NCI-H526 treated with DMSO at 0.1 percent for 48 hours (cell line): ENCODE measurements around the gene TMPRSS4.
A peak's percentile ranks its signal among the peaks of the same experiment; 100 is the strongest.

Source experiments
- DNase-seq: peaks from one replicate; lab custom pipeline; 2025; lab: John Stamatoyannopoulos, UW

TMPRSS4 gene, protein sequence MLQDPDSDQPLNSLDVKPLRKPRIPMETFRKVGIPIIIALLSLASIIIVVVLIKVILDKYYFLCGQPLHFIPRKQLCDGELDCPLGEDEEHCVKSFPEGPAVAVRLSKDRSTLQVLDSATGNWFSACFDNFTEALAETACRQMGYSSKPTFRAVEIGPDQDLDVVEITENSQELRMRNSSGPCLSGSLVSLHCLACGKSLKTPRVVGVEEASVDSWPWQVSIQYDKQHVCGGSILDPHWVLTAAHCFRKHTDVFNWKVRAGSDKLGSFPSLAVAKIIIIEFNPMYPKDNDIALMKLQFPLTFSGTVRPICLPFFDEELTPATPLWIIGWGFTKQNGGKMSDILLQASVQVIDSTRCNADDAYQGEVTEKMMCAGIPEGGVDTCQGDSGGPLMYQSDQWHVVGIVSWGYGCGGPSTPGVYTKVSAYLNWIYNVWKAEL

DNA sequence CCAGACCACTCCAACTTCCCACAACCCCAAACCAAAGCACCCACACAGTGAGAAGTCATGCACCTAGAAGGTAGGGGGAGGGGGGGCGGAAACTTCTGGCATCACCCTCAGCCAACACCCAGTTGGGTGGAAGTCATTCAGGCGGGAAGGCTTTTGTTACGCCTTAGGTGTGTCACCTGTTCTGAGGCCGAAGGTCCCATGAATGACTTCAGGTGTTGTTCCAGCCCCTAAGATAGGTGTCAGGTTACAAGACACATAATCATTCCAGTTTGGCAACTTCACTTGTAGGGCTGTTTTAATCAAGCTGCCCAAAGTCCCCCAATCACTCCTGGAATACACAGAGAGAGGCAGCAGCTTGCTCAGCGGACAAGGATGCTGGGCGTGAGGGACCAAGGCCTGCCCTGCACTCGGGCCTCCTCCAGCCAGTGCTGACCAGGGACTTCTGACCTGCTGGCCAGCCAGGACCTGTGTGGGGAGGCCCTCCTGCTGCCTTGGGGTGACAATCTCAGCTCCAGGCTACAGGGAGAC, at the start of gene TMPRSS4:
Gene TMPRSS4, plus strand, starts transcription at position 325 of the 528 bp plus-strand sequence. CDS start 225 bp downstream, outside the sequence.
- peak; percentile 97 for DNase-seq

DNA sequence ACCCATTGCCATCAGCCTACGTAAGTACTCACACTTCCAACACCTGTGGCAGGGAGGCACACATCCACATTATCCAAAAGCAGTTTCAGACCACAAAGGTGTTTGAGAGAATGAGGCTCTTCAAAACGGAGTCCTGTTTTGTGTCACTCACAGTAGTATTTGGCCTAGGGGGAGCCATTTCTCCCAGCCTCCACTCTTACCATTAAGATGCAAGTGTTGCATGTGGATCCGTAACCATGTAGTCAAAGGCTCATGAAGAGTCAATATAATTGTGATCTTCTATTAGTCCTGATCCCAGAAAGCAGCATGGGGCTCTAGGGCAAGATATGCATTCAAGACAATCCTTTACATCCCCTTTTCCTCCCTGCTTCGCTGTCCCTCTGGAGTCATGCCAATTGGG, 49.2 kb upstream of the TMPRSS4 start:
- no peak for DNase-seq

DNA sequence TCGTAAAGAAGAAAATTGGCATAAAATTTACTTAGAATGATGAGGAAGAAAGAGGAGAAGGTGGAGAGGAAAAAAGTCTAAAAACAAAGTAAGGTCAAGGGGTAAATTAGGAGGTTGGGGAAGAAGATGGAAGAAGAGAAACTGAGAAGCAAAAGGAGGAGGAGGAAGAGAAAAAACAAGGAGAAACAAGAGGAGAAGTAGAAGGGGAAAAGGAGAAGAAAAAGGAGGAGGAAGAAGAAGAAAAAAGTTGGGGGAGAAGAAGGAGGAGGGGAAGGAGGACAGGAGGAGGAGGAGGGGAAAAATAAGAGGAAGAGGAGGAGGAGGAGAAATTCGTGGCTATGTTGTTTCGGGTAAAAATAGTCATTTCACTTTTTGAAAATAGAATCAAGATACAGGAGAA, 48.3 kb upstream of the TMPRSS4 start:
- DNase-seq, result no peak

DNA sequence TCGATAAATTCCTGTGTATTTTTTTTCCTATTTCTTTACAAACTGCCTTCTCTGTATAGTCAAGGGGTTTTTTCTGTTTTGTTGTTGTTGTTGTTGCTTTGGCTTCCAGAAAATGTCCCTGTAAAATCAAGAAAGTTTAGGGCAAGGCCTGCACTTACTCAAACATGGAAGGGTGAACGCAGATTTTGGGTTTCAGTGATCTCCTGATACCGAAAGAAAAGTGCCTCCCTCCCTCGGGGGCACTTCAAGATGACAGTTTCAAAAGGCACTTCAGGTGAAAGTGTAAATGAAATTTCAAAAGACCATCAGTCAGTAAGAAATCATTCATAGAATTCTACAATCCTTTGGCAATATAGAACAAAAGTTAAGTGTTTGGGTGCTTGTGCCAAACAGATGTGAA, 43.4 kb upstream of the TMPRSS4 start:
- no peak for DNase-seq

DNA sequence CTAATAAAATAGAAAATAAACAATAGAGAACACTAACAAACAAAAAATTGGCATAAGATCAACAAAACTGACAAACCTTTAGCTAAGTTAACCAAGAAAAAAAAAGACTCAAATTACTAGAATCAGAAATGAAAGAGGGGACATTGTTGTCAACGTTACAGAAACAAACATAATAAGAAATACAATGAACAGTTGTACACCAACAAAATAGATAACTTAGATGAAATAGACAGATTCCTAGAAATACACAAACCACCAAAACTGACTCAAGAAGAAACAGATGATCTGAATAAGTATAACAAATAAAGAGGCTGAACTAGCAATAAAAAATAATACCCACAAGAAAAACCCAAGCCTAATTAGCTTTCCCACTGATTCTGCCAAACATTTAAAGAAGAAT, 34.7 kb upstream of the TMPRSS4 start:
- DNase-seq, result no peak

DNA sequence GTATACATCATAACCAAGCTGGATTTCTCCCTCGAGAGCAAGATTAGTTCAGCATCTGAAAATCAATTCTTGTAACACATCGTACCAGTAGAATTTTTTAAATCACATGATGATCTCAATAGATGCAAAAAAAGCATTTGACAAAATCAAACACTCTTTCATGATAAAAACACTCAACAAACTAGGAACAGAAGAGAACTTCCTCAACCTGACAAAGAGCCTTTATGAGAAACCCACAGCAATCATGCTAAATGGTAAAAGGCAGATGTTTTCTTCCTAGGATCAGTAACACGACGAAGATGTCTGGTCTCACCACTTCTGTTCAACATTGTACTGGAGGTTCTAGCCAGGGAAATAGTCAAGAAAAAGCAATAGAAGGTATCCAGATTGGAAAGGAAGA, 34.1 kb upstream of the TMPRSS4 start:
- no peak for DNase-seq

DNA sequence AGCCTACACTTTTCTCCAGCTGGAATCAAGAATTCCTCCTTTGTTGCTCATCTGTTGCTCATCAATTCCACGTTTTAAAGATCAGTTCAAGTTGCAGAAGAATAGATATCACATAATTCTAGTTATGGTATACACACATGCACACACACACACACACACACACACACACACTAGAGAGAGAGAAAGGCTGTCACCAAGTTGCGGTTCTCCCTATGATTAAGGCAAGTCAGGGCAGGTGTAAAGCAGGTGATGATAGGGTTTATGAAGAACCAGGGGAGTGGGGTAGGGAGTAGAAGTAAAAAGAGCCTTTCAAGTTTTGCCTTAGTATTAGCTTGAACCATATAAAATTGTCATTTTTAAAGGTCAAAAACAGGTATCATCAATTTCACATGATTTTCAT, 31.7 kb upstream of the TMPRSS4 start:
- DNase-seq, result no peak

DNA sequence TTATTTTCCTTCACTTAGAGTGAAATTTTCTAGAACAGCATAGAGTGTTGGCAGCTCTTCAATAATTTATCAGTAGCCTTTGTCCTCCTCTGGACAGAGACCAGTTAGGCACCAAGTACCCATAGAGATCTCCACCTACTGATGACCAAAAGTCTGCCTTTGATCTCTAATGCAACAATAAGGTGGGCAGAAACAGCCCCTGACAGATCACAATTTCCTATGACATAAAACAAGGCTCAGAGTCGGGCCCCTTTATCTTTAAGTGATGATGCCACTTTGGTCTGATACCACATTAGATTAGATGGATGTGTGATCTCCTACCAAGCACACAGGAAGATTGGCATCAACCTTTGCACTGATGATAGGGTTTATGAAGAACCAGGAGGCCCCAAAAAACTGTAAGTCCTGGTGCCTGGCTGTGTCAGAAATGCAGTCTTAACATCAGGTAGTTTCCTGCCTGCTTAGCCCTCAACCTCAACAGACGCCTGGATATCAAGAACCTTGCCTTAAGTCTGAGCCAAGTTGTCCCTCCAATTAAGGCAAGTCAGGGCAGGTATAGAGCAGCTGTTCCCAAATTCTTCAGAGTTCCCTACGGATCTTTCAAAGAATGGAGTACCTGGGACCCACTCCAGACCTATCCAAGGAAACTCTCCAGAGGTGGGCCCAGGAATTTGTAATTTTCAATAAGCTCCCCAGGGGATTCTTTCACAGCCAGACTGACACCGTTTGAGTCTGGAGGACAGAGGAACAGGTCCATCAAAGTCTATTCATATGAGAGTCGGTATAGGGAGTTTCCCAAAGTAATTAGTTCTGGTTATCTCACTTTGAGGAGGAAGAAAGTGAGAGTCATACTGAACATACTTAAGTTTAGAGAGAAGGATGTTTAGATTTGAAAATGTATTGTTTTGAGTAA, 30.6 kb upstream of the TMPRSS4 start:
- no peak for DNase-seq

DNA sequence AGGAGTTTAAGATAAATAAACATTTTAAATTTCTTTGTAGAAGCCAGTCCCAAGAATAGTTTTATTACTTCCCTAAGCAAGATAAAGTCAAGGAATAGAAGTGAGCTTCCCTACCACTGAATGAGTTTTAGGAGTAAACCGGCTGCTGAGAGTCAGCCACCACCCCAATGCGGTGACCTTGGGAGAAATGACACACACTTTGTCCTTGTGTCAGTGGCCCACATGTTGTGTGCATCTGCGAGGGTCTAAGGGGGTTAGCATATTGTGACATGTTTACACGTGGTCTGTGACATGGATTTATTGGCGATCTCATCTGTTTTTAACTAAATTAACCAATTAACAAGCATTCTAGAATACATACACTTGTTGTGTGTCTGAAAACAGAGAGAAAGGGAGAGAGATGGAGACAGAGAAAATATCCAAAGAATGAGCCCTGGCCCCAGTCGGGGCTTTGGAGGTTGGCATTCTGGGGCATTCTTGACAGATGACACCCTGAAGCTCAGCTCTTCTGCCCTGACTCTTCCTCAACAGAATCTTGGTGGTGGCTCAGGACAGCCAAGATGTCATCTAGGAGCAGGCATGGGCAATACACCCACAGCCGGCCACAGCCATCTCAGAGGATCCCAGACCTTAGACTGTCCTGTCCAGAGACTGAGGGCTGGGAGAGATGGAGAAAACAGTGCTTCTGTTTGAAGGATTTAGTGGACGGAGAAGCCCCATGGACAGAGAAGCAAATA, 29.7 kb upstream of the TMPRSS4 start:
- DNase-seq, result no peak

DNA sequence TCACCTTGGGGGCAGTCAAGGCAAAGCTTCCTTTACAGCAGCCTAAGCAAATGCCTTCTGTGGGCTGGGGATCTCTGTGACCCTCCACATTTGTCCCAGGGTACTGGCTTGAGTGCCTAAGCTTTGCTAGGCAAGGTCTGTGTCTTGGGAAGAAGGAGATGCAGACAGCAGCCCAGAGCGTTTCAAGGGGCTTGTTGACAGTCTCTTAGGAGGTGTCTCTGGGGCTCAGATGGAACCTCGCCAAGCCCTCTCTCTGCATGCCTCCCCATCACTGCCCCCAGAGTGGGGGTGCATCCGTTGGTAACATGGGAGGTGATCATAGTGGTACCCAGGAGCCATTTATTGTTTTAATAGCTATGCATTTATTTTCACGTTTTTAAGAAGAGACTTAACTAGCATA, 29.1 kb upstream of the TMPRSS4 start:
- no peak for DNase-seq

DNA sequence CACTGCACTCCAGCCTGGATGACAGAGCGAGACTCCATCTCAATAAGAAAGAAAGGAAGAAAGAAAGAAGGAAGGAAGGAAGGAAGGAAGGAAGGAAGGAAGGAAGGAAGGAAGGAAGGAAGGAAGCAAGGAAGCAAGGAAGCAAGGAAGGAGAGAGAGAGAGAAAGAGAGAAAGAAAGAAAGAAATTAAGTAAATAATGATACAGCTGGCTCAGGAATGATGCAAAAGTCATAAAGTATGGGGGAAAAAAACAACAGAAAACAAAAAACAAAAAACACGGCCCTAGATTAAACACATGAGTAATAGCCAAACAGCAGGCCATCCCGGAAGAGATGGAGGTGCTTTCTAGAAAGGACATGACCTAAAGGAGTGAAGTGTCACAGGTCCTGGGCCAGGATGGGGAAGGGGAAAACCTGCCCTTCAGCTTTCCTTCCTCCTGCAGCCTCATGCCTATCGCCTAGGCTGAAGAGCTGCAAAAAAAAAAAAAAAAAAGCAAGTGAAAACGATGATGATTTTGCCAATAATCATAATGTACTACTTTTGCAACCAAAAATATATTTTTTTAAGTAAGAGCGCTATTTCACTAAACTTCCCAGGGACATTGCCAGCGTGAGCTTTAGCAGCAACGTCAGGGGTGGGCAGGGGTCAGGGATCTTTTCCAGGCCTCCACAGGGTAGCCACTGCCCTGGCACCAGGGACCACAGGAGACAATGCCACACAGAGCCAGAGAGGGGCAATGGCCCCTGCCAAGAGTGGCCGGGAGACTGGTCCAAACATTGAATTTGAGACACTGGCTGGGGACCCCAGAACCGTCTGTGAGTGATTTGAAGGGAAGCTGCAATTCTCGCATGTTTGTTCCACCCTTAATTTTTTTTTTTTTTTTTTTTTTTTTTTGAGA, 28.2 kb upstream of the TMPRSS4 start:
- no peak for DNase-seq

DNA sequence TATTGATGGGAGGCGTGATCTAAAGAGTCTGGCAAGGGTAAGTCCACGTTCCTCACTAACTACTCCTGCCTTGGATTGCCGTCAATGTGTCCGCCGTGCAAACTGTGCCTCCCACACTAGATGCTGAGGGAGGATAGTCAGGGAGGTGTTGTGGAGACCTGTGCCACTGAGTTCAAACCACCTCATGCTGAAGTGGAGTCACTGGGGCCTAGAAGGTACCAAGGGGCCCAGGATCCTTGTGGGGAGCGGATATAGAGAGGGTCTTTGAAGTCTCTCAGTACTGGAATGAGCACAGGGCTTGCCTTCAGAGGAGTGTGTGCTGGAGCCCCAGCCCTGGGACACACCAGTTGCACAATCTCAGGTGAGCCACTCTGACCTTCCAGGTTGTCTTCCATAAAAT, 27.1 kb upstream of the TMPRSS4 start:
- DNase-seq, result no peak

DNA sequence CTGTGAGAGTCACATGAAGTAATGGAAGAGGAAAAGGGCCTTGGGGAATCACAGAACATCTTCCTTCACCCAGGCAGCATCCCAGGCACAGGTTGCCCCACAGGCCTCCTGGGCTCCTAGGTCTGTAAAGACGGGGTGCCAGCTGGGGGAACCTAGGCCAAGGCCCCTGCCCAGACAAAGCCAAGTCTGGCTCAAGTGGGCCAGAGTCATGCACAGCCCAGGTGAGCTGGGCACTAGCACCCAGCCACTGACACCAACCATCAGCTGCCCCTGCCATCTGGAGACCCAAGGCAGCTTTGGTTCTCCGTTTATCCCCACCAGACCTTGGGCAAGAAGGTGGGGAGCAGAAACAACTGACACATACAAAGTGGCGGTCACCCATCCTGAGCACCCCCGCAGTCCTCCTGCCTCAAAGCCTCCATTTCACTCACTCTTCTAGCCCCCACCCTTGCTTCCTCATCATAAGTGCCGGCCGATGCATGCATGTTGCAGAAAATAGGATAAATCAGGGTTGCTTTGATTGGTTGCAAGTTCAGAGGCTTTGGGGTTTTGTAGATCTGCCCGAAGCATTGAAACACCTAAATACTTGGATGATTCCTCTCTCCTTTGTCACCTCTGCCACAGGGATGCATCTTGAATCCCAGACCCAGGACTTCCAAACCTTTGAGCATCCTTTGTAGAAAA, 26.5 kb upstream of the TMPRSS4 start:
- DNase-seq, result no peak

DNA sequence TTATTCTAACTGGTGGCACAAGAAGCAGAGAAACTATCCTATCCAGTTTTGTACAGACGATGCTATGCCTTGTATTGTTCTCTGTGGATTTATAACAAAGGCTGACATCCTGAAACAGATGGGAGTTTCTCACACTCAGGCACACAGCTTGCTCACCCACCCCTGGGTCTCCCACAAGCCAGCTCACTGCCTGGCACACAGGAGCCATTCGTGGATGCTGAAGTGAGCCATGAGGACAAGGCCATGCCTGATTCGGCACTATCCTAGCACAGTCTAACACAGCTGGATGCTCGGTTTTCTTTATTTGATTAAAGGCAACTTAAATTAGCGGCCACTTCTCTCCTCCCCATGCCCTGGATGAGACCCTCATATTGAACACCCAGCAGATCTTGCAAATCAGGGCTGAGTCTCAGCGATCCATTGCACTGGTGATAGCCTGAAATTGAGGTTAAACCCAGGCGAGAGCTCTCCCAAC, 25.7 kb upstream of the TMPRSS4 start:
- no peak for DNase-seq

DNA sequence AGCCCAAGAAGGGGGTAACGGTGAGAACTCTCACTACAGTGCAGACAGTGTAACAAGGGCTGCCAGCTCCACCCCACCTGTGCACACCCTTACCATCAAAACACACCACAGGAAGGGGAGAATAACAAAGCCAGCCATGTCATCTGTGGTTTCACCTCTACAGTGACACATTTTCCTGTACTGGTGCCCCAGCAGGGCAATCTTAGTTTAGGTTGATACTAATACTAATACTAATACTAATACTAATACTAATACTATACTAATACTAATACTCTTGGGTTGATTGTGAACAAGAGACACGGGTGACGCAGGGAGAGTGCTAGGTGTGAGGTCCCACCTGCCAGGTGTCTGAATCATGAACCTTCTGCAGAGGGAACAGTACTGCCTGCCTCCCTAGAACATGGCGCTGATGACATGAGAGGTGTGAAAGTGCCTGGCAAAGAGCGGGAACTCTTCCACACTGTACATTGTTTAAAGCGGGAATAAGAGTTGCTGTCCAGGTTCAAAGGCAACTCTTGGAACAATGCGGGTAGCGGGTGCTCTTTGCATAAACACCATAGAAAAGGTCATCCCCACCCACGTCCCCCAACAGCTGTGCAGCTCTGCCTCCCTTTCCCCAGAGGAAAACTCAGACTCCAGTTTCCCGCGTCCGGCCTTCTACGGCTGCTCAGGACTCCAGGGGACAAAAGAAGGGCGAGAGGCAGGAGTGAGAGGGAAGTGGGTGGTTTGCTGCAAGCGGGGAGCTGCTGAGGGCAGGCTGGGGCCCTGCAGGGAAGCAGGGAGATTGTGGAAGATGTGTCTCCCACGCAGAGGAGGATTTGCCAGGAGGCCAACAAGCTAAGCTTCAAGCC, 25.0 kb upstream of the TMPRSS4 start:
- no peak for DNase-seq

DNA sequence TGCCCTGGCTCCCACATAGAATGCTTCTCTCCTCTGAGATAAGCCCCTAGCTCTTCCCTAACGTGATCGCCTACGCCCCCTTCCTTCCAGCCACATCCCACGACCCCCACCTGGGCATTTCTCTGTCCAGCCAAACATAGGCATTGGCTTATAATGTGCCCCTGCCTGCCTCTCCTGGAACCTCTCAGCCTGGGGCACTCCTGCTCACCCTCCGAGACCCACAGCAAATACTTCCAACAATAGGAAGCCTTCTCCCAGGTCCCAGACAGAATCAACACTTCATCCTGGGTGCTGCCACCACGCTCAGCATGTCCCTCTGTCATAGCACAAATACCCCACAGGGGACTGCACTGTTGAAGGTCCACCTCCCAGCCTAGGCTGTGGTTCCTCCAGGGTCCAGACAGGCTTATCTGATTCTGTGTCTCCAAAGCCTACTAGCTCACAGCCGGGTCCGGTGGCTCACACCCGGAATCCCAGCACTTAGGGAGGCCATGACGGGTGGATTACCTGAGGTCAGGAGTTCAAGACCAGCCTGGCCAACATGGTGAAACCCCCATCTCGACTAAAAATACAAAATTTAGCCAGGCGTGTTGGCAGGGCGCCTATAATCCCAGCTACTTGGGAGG, 24.2 kb upstream of the TMPRSS4 start:
- no peak for DNase-seq

DNA sequence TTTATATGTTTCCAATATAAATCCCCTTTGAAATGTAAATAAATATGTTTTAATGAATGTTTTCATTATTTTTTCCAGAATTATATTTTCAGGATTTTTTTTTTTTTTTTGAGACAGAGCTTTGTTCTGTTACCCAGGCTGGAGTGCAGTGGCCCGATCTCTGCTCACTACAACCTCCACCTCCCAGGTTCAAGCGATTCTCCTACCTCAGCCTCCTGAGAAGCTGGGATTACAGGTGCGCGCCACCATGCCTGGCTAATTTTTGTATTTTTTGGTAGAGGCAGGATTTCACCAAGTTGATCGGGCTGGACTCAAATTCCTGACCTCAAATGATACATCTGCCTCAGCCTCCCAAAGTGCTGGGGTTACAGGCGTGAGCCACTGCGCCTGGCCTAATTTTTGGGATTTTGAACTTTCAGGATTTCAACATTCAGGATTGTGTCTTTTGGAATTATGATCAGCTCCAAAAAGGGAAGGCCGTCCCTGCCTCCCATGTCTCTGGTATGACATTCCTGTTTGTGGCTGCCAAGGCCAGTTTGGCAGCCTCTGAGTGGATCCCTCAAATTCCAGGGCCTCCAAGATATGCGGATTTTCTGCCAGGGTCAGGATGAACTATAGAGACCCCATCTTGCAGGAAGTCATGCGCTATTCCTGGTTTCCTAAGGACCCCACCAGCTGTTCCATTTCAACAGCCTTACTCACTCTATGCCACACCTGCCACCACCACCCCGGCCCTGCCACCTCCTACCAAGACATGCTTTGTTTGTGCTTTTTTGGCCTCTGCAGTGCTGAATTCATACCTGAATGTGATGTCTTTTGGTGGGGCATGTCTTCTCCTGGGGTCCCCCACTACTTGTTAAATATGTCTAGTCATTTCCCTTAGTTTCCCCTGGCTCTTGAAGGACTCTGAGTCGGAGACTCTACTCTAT, 21.9 kb upstream of the TMPRSS4 start:
- no peak for DNase-seq

DNA sequence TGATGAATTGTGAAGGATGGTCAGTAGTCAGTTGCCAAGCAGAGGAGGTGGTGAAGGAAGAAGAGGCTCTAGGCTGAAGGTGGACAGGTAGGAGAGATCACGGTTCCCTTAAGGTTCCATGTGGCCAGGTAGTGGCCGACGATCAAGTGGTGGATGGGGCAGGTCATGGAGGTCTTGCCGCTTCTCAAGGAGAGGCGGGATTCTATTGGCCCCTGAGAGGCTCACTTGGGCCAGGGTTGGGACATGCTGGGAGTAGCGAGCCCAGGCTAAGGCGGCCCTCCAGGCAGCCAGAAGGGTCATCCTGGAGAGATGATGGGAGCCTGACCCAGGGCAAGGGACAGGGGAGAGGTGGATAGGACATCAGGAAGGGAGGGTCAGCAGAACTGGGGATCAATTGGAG, 20.9 kb upstream of the TMPRSS4 start:
- no peak for DNase-seq
